Activated naive CD4-positive, alpha-beta T cell (primary cell): Measurements from ENCODE around the gene EHD1.
"Not testable (repeated sequence)": the region's sequence is repeated elsewhere in the genome, so short reads cannot be mapped to it uniquely, and the experiment has no call there.

Experiments
- DNase-seq, 4 experiments: peaks; one replicate each; lab custom pipeline; 2025; lab: John Stamatoyannopoulos, UW

EHD1 gene

DNA sequence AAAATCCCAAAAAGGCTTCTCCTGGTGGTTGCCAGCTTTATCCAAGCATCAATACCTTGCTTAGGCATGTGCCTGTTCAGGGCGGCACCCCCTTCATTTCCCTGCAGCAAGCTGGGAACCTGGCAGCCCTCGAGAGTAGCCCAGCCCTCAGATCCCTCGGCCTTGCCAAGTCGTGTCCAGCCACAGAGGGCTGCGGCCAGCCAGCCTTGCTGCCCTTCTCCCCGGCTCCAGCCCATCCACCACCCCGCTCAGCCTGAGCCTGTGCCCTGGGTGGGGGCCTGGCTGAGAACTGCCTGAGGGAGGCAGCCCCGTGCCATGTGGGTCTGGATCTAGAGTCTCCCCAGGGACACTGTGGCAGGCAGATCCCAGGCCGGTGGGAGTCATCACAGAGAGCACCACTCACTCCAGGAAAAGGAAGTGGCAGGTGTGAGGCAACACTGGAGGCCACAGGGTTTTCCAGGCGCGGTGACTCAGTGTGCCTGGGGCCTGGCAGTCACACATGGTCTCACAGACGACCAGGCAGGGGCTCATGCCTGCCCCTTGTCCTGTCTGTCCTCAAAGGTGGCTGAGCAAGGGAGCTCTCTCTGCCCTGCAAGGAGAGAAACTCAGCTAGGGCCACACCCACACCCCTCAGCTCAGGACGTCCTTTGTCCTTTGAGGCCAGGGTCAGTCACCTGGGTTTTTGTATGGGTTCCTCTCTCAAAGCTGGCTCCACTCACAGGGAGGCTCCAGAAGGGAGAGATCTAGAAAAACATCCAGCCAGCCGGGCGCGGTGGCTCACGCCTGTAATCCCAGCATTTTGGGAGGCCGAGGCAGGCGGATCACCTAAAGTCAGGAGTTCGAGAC lies 21.8 kb downstream of the EHD1 start:
- DNase-seq, result no peak

DNA sequence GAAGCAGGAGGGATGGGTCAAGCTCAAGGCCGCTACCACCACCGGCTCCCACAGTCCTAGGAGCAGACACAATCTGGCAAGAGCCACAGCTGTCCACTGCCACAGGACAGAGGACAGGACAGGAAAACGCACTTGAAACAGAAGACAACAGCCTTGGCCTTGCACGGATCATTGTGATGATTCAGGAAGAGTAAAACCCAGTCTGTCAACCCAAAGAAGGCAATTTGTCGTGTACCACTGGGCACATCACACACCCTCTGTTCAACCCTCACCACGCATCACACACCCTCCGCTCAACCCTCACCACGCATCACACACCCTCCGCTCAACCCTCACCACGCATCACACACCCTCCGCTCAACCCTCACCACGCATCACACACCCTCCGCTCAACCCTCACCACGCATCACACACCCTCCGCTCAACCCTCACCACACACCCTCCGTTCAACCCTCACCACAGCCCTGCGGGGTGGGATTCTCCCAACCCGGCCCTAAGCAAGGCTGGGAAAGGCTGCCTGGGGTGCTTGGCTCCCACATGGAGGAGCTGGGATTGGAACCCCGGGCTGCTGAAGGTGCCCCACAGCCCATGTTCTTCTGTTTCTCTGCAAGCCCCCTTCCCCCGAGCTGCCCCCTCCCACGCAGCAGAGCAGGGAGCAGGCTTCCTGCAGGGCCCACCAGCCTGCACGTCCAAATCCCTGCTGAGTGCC lies 22.7 kb downstream of the EHD1 start:
- no peak for DNase-seq

DNA sequence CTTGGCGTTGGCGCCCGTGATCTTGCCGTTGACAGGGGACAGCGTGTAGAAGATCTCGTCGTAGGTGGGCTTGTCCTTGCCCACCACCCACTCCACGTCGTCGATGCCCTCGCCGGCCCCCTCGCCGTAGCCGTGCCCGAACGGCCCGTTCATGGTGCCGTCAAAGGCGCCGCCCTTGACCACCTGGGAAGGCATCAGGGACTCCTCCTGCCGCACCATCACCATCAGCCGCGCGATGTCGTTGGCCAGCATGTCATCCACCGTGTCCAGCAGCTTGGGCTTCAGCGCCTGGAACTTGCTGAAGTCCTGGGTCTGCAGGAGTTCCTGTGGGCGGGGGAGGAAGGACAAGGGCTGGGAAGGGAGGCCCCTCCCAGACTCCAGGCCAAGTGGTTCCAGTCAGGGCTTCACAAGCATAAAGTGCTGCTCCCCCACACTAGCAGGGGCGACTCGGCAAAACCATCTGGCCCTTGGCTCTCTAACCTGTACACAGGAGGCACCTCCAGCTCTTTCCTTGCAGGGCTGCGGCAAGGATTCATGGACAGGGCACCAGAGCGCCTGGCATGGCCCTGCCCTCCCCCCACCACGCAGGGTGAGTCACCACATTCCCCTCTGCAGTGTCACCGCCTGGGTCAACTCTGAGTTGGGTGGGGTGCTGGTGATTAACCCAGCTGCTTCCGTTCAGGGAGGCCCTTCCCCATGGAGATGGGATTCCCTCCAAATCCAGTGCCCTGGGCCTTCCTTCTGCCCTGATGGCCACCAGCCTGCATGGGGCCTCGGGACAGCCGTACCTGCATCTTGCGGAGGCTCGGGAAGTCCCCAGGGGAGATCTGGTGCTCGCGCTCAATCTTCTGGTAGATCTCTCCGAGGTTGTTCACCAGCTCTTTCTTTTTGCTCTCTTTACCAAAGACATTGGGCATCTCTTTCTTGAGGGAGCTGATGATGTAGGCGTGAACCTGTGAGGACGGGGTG lies 23.6 kb downstream of the EHD1 start:
- DNase-seq, result no peak

DNA sequence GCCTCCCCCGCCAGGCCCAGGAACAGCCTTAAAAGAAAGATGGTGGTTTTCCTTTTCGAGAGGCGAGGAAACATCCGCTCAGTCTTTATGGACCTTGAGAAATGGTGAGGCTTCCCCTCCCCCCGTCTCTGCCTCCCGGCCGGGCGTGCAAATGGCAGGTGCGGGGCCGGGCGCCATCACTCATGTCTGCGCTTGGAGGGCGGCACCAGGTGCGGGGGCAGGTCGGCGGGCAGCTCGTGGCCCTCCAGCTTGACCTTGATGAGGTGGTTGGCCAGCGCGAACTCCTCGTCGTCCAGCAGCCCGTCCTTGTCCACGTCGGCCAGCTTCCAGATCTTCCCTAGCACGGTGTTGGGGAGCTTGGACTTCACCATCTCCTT lies 24.3 kb downstream of the EHD1 start:
- DNase-seq, result no peak

DNA sequence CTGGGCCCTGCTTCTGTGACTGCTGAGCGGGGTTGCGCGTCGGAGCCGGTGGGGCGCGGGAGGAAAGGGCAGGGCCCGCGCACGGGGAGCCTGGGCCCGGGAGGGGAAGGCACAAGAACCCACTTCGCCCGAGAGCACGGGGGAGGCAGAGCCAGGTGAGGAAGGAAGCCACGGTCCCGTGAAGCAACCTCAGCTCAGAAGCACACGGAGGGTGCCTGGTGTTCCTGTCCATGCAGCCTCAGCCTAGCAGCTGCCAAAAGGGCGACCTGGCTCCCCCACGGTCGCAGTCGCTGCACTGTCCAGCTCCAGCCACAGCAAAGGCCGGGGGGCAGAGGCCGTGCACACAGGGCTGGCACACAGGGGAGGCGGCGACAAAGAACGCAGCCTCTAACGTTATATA lies 24.7 kb downstream of the EHD1 start:
- peak in 1 of 4 experiments; percentile 49 for DNase-seq

DNA sequence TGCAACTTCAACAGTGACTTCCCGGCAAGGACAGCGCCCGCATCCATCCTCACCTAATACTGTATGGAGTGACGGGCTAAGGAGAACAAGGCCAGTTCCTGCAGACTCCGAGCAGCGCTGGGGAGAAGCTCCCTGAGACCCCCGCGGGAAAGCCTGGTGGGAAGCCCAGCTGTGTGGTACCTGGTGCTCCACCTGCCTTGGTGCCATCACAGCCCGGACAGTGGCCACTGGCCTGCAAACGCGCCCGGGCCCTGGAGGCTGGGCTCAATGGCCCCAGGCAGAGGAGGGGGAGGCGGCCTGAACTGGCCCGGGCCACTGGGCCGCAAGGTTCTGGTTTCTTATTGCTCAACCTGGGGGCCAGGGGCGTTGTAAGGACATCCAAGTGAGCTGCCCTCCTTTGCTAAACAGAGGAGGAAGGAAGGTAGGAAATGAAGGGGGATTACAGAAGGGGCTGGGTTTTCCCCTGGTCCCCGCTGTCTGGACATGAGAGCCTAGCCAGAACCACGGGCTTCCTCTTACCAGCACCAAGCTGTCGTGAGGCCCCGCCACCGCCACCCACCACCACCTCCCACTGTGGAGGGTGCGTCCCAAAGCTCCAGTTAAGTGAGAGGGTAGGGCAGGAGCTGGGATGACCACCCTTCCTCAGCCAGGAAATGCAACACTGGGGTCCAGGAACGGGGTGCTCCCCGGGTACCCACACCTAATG lies 25.5 kb downstream of the EHD1 start:
- DNase-seq, result no peak

DNA sequence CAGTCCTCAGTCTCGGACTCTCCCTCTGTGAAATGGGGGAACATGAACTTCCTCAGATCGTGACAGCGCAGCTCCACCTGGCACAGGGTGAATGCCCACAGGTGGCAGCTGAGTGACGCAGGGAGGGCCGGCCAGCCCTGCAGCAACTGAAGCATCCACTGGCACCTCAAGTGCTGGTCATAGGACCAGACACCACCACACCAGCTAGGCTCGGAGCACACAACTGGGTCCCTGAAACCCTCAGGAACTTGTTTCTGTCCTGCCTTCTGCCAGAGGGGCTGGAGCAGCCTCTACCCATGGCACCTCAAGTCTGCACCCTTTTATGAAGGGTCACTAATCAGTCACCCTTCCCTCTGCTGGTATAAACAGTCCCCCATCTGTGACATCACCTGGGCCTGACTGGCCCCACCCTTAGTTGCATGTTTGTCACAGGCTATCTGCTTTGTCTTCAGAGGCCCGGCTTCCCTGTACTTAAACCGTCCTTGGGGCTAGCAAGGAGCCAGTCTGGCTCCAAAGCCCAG lies 26.5 kb downstream of the EHD1 start:
- DNase-seq, result no peak

DNA sequence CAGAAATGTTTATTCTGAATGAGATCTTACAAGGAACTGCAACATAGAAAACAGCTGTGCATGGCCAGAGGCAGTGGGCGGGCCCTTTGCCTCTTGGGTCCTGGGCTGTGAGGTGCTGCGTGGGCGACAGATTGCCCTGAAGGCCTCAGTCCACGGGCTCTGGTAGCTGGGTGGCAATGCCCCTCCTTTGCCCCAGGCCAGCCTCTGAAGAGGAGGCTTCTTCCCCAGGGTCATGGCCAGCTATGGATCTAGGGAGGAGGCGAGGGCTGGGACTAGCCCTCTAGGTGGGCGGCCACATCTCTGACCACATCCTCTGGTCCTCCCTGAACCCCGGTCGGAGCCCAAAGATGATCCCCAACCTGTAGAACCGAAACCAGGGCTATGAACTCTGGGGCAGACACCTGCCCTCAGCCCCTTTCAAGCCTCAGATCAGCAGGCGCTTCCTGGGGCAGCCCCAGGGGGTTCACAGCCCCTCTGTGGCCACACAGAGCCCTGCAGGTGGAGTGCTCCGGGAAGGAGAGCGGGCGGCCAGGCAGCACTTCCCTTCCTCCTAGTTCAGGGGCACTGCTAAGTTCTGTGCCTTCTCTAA lies 27.3 kb downstream of the EHD1 start:
- DNase-seq, result no peak

DNA sequence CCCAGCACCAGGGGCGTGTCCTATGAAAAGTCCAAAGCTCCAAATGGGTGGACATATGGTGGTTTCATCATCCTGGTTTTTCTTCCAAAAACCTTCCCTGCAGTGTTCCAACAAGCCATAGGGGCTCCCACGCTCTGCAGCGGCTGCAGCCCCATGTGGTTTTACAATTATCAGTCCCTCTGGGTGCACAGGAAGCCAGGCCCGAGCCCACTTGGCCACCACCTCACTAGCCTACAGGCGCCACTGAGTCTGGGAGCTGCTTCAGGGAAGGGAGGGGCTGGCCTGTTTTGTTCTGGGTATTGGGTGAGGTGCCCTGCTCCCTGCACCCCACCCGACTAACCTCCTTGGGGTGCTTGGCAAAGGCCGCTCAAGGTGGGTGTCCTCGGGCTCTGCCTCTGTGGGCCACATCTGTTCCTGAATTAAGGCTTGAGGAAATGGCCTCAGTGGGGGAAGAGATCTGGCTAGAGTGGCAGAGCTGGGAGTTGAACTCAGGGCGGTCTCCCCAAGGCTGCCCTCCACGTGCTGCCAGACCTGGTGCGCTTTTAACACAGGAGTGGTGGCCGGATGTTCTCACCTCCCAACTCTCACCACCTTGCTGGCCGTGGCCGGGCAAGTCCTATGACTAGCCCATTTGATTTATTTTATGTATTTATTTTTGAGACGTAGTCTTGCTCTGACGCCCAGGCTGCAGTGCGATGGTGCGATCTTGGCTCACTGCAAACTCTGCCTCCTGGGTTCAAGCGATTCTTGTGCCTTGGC lies 28.6 kb downstream of the EHD1 start:
- no peak for DNase-seq

DNA sequence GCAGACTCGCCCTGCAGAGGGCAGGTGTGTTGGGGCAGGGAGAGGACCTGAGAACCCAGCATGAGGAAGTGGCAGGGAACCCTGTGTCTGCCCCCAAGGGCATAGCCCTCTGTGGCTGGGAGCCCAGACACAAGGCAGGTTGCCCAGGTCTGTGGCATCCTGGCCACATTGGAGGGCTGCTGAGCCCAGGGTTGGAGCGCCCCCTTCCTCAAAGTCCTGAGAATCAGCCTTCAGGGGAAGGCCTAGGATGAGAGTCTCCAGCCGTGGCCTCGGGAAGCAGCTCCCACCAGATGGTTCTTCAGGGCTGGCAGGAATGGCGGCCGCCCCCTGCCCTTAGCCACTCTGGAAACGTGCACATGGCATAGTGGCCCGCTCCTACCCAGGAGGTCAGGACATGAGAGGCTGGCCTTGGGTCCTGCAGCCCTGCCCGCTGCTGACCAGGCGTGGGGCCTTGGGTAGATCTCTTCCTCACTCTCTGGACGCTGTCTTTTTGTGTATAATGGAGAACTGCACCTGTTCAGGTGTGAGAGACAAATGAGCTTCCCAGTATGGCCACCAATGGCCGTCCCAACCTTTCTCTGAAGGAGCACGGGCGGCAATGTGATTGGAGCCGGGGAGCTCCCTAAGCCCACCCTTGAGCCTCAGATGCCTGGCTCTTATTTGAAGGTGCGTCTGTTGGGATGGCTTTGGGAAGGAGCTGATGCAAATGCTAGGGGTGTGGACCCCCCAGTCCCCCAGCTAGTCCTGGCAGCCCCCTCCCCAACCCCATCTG lies 29.4 kb downstream of the EHD1 start:
- no peak for DNase-seq

DNA sequence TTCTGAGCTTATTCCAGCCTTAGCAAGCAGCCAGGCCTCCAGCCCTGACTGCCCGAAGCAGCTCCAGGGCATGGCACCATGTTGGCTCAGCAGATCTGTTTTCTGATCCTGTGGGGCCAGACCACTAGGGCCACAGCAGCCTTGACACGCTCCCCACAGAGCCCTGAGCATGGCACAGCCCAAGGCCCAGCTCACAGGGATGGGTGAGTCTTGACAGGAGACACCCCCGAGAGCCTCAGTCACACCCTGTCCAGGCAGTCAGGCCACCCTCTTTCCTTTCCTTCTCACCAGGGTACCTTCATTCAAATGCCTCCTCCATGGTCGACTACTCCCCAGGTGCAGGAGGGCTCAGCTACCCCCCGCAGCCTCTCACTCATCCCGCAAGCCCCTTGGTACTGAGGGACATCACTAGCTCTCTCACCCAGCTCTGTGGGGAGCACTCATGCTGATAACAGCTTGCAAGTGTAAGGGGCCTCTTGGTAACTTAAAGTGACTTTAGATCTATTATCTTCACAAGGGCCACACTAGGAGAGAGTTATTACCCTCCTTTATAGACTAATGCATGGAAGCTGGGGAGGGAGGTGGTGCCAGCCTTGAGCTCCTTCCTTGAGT lies 30.1 kb downstream of the EHD1 start:
- no peak for DNase-seq

DNA sequence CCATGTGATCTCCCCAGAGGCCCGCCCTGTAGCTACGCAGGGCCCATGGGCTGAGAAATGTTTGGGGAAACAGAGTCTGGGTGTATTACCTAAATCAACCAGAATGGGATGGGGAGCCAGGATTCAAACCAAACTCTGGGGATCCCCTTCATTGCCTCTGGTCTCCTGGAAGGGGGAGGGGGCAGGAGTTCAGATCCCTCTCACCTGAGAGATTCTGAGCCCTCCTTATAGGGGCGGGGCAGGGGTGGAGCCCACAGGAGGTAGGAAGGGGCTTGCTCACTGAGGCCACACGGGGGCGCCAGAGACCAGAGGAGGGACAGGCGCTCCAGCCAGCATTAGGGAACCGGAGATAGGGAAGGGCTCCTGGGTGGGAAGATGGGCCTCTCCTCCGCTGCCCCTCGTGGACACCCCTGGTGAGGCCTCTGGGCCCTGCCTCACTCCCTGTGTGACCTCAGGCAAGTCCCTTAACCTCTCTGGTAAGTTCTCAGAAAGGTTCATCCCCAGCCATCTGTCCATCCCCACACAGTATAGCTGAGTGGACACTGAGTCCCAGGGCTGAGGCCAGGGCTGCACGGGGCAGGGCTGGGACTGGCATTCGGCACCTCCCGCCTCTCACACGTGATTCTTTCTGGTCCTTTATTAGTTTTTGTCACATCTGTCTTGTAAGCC lies 31.3 kb downstream of the EHD1 start:
- DNase-seq, result peak; percentile 73 to 94 (median 90)

DNA sequence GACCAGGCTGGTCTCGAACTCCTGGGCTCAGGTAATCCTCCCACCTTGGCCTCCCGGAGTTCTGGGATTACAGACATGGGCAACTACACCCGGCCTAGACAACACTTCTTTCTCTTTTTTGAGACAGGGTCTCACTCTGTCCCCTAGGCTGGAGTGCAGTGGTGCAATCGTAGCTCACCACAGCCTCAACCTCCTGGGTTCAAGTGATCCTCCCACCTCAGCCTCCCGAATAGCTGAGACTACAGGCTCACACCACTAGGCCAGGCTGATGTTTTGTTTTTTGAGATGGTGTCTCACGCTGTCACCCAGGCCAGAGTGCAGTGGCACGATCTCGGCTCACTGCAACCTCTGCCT lies 32.7 kb downstream of the EHD1 start:
- not testable (repeated sequence) for DNase-seq

DNA sequence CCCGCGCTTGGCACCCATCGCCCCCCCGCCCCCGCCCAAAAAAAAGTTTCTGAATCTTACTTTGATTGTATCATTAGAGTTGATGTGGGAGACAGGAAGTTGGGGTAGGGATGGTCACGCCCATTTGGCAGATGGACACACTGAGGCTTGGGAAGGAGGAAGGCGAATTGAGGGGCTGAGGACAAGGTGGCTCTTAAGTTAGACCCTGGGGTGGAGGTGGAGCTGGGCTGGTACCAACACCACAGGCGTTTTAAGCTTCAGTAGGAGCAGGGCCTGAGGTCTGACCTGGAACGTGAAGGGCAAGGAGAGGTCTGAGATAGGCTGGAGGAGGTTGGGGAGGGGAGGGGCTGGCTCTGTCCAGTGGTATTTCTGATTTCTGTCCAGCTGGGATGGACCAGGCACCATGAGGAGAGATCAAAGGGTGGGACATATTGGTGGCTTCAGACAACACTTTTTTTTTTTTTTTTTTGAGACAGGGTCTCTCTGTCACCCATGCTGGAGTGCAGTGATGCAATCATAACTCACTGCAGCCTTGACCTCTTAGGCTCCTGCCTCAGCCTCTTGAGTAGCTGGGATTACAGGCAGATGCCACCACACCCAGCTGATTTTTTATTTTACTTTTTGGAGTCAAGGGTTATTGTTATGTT lies 33.2 kb downstream of the EHD1 start:
- no peak for DNase-seq

DNA sequence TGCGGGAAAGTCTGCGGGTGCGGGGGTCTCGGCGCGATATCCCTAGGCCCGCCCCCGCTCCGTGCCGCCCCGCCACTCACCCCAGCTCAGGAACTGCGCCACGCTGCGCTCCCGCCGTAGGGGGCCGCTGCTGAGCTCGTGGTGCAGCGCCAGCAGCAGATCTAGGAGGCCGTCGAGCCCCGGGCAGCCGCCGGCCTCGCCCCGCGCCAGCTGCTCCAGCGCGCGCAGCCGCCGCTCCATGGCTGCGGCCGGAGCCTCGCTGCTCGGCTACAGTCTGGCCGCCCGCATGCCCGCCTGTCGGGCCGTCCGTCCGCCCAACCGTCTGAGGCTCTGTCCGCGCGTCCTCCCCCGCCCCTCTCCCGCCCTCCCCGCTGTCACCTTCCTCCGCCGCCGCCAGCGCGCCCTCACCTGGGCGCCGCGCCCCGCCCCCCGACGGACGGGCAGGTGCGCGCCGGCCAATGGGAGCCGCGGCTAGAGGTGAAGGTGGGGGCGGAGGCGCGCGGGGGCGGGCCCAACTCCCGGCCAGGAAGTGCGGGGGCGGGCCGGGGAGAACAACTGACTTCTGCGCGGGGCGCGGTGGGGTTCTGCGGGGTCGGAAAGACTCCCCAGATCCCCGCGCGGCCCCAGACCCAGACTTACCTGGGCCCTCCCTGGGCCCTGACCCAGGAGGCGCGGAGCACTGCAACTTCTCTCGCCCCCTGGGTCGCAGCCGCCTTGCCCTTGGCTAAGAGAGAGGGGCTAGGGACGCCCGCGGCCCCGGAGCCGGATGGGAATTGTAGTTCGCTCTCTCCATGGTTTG lies 33.9 kb downstream of the EHD1 start, which contains the start of gene CDC42BPG:
CDC42BPG (minus strand) TSS at position 324 of the 799 bp plus-strand sequence; CDS start at position 240, 84 bp downstream.
- DNase-seq, result peak in 3 of 4 experiments; percentile 35 to 71 (median 58)

DNA sequence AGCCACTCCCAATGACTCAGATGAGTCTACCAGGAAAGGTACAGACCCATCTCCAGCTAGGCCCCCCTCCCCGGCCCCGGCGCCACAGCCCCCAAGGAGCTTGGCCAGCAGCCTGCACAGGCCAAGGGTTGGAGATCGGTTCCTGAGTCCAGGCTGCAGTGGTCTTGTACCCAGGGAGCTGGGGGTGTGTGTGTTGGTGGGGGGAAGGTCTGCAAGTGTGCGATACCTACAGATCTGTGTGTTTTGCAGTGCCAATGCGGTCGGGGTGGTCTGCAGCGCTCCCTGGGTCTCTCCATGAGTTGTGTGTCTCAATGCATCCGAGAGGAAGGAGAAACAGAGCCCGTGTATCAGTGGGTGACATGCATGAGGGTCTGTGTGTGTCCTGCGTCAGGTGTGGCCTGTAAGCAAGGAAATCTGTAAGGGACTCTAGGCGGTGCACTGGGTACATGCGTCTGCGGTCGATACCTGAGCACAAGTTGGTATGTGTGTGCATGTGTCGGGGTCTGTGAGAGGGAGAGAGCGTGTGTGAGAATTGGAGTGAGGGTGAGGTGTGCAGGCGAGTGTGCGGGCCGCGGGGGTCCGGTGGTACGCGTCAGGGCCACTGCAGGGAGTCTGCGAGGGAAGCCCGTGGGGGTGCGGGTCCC lies 34.6 kb downstream of the EHD1 start:
- DNase-seq, result no peak
